ENCODE data around the gene TSSK2.
"Not testable (repeated sequence)": the region's sequence is repeated elsewhere in the genome, so short reads cannot be mapped to it uniquely, and the experiment has no call there.

The TSSK2 gene

GRCh38 chr22:19146215-19146968 is 15.3 kb downstream of the TSSK2 start:
- FAIRE-seq, result no peak

GRCh38 chr22:19147195-19147780 is 16.2 kb downstream of the TSSK2 start:
- FAIRE-seq, result no peak

- FAIRE-seq, result no peak
These were observed 17.4 kb downstream of the TSSK2 start for GRCh38 chr22:19148417-19149046.

- FAIRE-seq, result no peak
These were observed 18.2 kb downstream of the TSSK2 start for GRCh38 chr22:19149047-19149883.

- no peak for FAIRE-seq
These were observed 18.9 kb downstream of the TSSK2 start, which contains the start of gene GSC2 for GRCh38 chr22:19149991-19150390. Gene GSC2, minus strand, starts transcription at chr22:19150292. Its CDS starts 9 bp downstream, at chr22:19150283.

- no peak for FAIRE-seq
These were observed 19.6 kb downstream of the TSSK2 start for GRCh38 chr22:19150482-19151328.

GRCh38 chr22:19151329-19152191 is 20.5 kb downstream of the TSSK2 start:
- no peak for FAIRE-seq

GRCh38 chr22:19152942-19153883 is 22.1 kb downstream of the TSSK2 start:
- FAIRE-seq, result no peak

- FAIRE-seq, result not testable (repeated sequence)
These were observed 25.0 kb downstream of the TSSK2 start for GRCh38 chr22:19156109-19156508.

GRCh38 chr22:19158649-19159048 is 27.5 kb downstream of the TSSK2 start:
- FAIRE-seq, result not testable (repeated sequence)

- no peak for FAIRE-seq
These were observed 33.3 kb downstream of the TSSK2 start for GRCh38 chr22:19164425-19164824.

- FAIRE-seq, result no peak
These were observed 35.3 kb downstream of the TSSK2 start for GRCh38 chr22:19166421-19166820.

GRCh38 chr22:19167106-19167869 is 36.2 kb downstream of the TSSK2 start:
- no peak for FAIRE-seq

GRCh38 chr22:19168088-19168890 is 37.2 kb downstream of the TSSK2 start:
- no peak for FAIRE-seq

- no peak for FAIRE-seq
These were observed 38.2 kb downstream of the TSSK2 start for GRCh38 chr22:19169002-19169946.

- FAIRE-seq, result no peak
These were observed 38.8 kb downstream of the TSSK2 start for GRCh38 chr22:19169947-19170318.
